Cardiac muscle cell (in vitro differentiated cells and primary cell): Measurements from ENCODE around the gene MMS22L. TPM values are rescaled to one million over a fixed set of nuclear protein-coding genes. Genes with fewer than 3 reads are reported as not detected.

ENCODE experiments used
- DNase-seq, 2 donors: peaks; one replicate each; pipeline versions ENCODE4 v3.0.0 to v3.0.0-alpha.2; 2010 to 2017; ENCODE audit warnings: low read depth in 1 of 2, low spot score in 1 of 2
- H3K27ac ChIP-seq: fragments of 200-600 bp; sonication (generic); 2 replicates; pipeline ENCODE4 v1.5.1; 2016
- H3K27me3 ChIP-seq: fragments of 200-600 bp; sonication (generic); 2 replicates; pipeline ENCODE4 v1.6.0; 2016; ENCODE audit warnings: control low read depth
- H3K36me3 ChIP-seq: fragments of 200-600 bp; sonication (generic); 2 replicates; pipeline ENCODE4 v1.5.1; 2016; ENCODE audit warnings: control low read depth
- H3K4me1 ChIP-seq: fragments of 200-600 bp; sonication (generic); 2 replicates; pipeline ENCODE4 v1.8.1; 2017; ENCODE audit warnings: low read depth, mild to moderate bottlenecking, mixed run types
- H3K4me3 ChIP-seq: fragments of 200-600 bp; sonication (generic); 2 replicates; pipeline ENCODE4 v1.5.1; 2016; ENCODE audit warnings: mild to moderate bottlenecking
- H3K9me3 ChIP-seq: fragments of 200-600 bp; sonication (generic); 2 replicates; pipeline ENCODE4 v1.5.1; 2017; ENCODE audit warnings: low read depth, mild to moderate bottlenecking, control low read depth
- CTCF ChIP-seq: IDR thresholded peaks from 2 replicates; pipeline ENCODE4 v1.5.1; 2012; ENCODE audit warnings: low read depth, mild to moderate bottlenecking, low read length
- polyA plus RNA-seq: library from polyadenylated mRNA; unstranded; fragments of >200 nt; fragmentation: Nextera tagmentation; extraction: Ambion mirVana; gene quantifications from 2 replicates; pipeline ENCODE4 v1.2.1, GENCODE V29; 2016
- total RNA-seq: library from RNA; depleted of rRNA; stranded (reverse); fragments of >200 nt; gene quantifications from 2 replicates; pipeline ENCODE4 v1.2.3, GENCODE V29; 2016

MMS22L gene
- total and polyA plus RNA-seq, 2 experiments from 2014 or later, result 6.6 to 12.6 TPM

- no peaks in the 10 kb centered on the region for H3K4me1 ChIP-seq
- TF ChIP-seq CTCF, result no peak
Observed at GRCh38 chr6:97138581-97138980, 144.4 kb downstream of the MMS22L start.

GRCh38 chr6:97136626-97137358, 146.2 kb downstream of the MMS22L start:
- Histone ChIP-seq H3K36me3 (no peaks in the 10 kb centered on the region), H3K27ac (no peak overlapping the region), H3K4me1 (no peaks in the 10 kb centered on the region), H3K27me3 (no peaks in the 10 kb centered on the region), H3K9me3 (no peaks in the 10 kb centered on the region), H3K4me3 (no peak overlapping the region)
- no peak for TF ChIP-seq CTCF
- no peak for DNase-seq

More at GRCh38 chr6:97138581-97138980, 144.4 kb downstream of the MMS22L start:
- H3K9me3 ChIP-seq, result no peaks in the 10 kb centered on the region
- H3K36me3 ChIP-seq, result no peaks in the 10 kb centered on the region
- no peak overlapping the region for H3K4me3 ChIP-seq
- no peaks in the 10 kb centered on the region for H3K27me3 ChIP-seq
- no peak overlapping the region for H3K27ac ChIP-seq
- no peak for DNase-seq

GRCh38 chr6:97133067-97133466, 149.9 kb downstream of the MMS22L start:
- H3K27me3 ChIP-seq, result no peaks in the 10 kb centered on the region
- H3K36me3 ChIP-seq, result no peaks in the 10 kb centered on the region
- peak; percentile 9 to 23 for DNase-seq
- no peak for TF ChIP-seq CTCF
- no peak overlapping the region for H3K4me3 ChIP-seq
- no peaks in the 10 kb centered on the region for H3K4me1 ChIP-seq
- H3K27ac ChIP-seq, result no peak overlapping the region
- no peaks in the 10 kb centered on the region for H3K9me3 ChIP-seq

GRCh38 chr6:97129106-97129505, 153.9 kb downstream of the MMS22L start:
- no peaks in the 10 kb centered on the region for H3K9me3 ChIP-seq
- no peak overlapping the region for H3K27ac ChIP-seq
- H3K27me3 ChIP-seq, result no peaks in the 10 kb centered on the region
- peak in 1 of 2 donors; percentile 24 for DNase-seq
- no peak for TF ChIP-seq CTCF
- no peaks in the 10 kb centered on the region for H3K4me1 ChIP-seq
- no peaks in the 10 kb centered on the region for H3K36me3 ChIP-seq
- no peak overlapping the region for H3K4me3 ChIP-seq

DNA sequence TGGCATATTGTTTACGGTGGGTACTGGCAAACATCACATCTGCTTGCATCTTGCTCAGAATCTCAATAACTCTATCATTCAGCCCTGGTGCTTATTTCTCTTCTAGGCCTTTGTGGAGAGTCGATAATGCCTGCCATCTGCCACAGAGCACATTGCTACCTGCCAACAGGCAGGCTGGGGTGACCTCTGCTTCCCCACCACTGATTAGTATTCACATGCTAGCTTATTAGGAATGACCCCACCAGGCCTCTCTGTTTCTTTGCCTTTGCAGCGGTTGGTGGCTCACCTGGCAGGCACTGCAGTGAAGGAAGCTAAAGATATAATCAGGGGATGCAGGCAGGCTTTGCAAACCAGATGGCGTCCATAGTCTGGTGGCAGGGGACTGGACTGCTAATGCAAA, 154.5 kb downstream of the MMS22L start:
- TF ChIP-seq CTCF, result no peak
- H3K4me3 ChIP-seq, result no peak overlapping the region
- no peaks in the 10 kb centered on the region for H3K27me3 ChIP-seq
- H3K27ac ChIP-seq, result no peak overlapping the region
- H3K4me1 ChIP-seq, result no peaks in the 10 kb centered on the region
- no peak for DNase-seq
- no peaks in the 10 kb centered on the region for H3K36me3 ChIP-seq
- H3K9me3 ChIP-seq, result no peaks in the 10 kb centered on the region

GRCh38 chr6:97123652-97124051, 159.4 kb downstream of the MMS22L start:
- no peak for DNase-seq
- TF ChIP-seq CTCF, result no peak
- no peaks in the 10 kb centered on the region for H3K36me3 ChIP-seq
- no peaks in the 10 kb centered on the region for H3K4me1 ChIP-seq
- no peak overlapping the region for H3K27ac ChIP-seq
- no peak overlapping the region for H3K4me3 ChIP-seq
- H3K27me3 ChIP-seq, result no peaks in the 10 kb centered on the region
- no peaks in the 10 kb centered on the region for H3K9me3 ChIP-seq
